HL-60 (cell line): ENCODE results near the gene TBCK.

ENCODE experiments used
- DNase-seq, 2 experiments: peaks; one replicate each; pipeline ENCODE4 v3.0.0-alpha.2; 2010 to 2020; ENCODE audit warnings: low read depth in 1 of 2, low spot score in 1 of 2
- H3K27ac ChIP-seq: fragments of 250-450 bp; sonication (Bioruptor Pico); replicated peaks from 2 replicates; pipeline ENCODE4 v1.5.1; 2020; ENCODE audit warnings: mild to moderate bottlenecking, moderate library complexity
- H3K27me3 ChIP-seq: fragments of 250-450 bp; sonication (Bioruptor Pico); 2 replicates; pipeline ENCODE4 v1.5.1; 2021; ENCODE audit warnings: mild to moderate bottlenecking, moderate library complexity; ENCODE audit not compliant: insufficient read depth, poor library complexity, severe bottlenecking
- H3K4me3 ChIP-seq: replicated peaks from 2 replicates; pipeline ENCODE4 v1.5.1; 2011; ENCODE audit warnings: mild to moderate bottlenecking, control low read depth, low read length; ENCODE audit not compliant: insufficient read depth
- CTCF ChIP-seq: IDR thresholded peaks from one replicate; pipeline ENCODE4 v1.5.1; 2011; ENCODE audit warnings: low read length, control low read depth, inconsistent platforms; ENCODE audit not compliant: insufficient read depth
- GABPA ChIP-seq: IDR thresholded peaks from 2 replicates; pipeline ENCODE4 v1.6.1; 2012; ENCODE audit warnings: low read depth
- POLR2AphosphoS5 ChIP-seq: IDR thresholded peaks from 2 replicates; pipeline ENCODE4 v1.6.1; 2012; ENCODE audit warnings: low read depth
- REST ChIP-seq: IDR thresholded peaks from 2 replicates; pipeline ENCODE4 v1.6.1; 2012; ENCODE audit warnings: low read depth; ENCODE audit not compliant: insufficient replicate concordance
- SPI1 ChIP-seq: IDR thresholded peaks from 2 replicates; pipeline ENCODE4 v1.6.1; 2012; ENCODE audit warnings: low read depth, mild to moderate bottlenecking, borderline replicate concordance

TBCK gene

GRCh38 chr4:106338671-106339070 lies 22.7 kb upstream of the TBCK start:
- no peak overlapping the region for H3K4me3 ChIP-seq
- TF ChIP-seq POLR2AphosphoS5 (no peak), SPI1 (no peak), GABPA (no peak), CTCF (no peak), REST (no peak)
- H3K27ac ChIP-seq, result no peak overlapping the region
- no peaks in the 10 kb centered on the region for H3K27me3 ChIP-seq
- no peak for DNase-seq

- H3K4me3 ChIP-seq, result no peak overlapping the region
- DNase-seq, result no peak
- H3K27ac ChIP-seq, result no peak overlapping the region
- no peak for TF ChIP-seq CTCF
- TF ChIP-seq REST, result no peak
- no peak for TF ChIP-seq SPI1
- no peak for TF ChIP-seq POLR2AphosphoS5
- TF ChIP-seq GABPA, result no peak
- no peaks in the 10 kb centered on the region for H3K27me3 ChIP-seq
Measured at GRCh38 chr4:106337916-106338315, 21.9 kb upstream of the TBCK start.

GRCh38 chr4:106336618-106337017 lies 20.6 kb upstream of the TBCK start:
- no peaks in the 10 kb centered on the region for H3K27me3 ChIP-seq
- H3K4me3 ChIP-seq, result no peak overlapping the region
- no peak overlapping the region for H3K27ac ChIP-seq
- no peak for TF ChIP-seq CTCF
- TF ChIP-seq SPI1, result no peak
- TF ChIP-seq GABPA, result no peak
- TF ChIP-seq REST, result no peak
- TF ChIP-seq POLR2AphosphoS5, result no peak
- DNase-seq, result no peak
